Fibroblast of skin of left quadriceps (primary cell): ENCODE data around the gene HCN2.
A peak's percentile ranks its signal among the peaks of the same experiment; 100 is the strongest.

Source experiments
- DNase-seq, 2 experiments: peaks; one replicate each; pipeline ENCODE4 v3.0.0-alpha.2; 2013; ENCODE audit warnings: low read depth in 2 of 2

Gene HCN2

DNA sequence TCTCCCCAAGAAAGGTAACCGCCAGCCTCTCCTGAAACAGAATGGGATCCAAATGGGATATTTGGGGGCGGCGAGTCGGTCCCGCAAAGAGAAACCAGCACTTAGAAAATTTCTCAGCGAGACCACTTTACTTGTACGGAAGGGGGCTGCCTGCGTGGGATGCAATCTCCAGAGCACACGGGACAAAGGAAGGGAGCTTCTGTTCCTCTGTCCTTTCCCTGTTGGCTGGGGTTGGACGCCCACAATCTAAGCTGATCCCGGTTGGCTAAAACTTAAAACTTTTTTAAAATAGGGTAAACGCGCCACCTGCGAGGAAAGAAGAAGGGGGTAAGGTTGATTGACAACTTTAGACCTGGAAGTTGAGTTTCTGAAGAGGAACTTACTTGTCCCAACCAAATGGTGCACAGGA, 18.1 kb upstream of the HCN2 start:
- no peak for DNase-seq

DNA sequence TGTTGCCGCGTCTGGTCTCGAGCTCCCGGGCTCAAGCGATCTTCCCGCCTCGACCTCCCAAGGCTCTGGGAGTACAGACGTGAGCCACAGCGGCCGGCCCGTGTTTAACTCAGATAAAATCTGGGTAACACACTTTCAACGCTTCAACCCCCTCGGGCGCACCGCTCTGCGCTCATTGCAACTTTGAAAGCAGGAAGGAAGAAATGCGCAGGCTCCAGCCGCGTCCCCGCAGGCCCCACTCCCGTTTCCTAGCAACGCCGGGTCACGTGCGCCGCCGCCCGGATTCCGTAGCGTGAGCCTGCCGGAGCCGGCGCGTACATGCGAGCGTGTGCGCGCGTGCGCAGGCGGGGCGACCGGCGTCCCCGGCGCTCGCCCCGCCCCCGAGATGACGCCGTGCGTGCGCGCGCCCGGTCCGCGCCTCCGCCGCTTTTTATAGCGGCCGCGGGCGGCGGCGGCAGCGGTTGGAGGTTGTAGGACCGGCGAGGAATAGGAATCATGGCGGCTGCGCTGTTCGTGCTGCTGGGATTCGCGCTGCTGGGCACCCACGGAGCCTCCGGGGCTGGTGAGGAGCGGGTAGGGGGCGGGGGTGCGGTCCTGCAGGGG, 17.4 kb upstream of the HCN2 start, which contains the start of gene BSG:
TSS of gene BSG (plus strand) at position 457 of the 603 bp plus-strand sequence. CDS start at position 496, 39 bp downstream.
- DNase-seq, result peak; percentile 95 to 96

DNA sequence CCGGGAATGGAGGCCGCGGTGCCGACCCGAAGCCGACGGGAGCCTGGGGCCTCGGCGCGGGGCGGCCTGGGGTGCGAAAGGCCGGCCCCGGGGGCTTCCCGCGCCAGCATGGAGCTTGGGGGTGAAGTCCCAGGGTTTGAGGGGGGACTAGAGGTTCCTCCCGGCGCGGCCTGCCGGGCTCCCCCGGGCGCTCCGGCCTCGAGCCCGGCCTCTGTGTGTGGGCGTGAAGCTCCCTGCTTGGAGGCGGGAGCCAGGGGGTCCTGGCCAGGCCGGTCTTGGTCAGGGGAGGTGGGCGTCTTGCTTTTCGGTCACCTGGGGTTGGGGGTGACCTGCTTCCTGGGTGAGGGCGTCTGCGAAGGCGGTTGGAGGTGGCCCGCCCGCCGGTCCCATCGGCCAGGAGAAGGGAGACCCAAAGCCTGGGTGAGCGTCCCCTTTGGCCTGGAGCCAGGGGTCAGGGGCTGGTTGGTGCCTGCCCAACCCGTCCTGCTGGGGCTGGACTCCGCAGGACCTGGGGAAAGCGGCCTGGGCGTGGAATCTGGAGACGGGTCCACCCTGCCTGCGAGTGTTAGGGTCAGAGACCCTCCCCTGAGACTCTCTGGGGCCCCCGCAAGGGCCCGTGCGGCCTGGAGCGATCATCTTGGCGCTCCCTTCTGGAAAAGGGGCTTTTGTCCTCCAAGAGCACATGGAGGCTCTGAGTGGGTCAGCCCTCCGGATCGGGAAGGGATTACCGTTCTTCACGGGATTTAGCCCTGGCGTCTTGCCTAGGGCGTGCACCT, 16.8 kb upstream of the HCN2 start:
- DNase-seq, result no peak

DNA sequence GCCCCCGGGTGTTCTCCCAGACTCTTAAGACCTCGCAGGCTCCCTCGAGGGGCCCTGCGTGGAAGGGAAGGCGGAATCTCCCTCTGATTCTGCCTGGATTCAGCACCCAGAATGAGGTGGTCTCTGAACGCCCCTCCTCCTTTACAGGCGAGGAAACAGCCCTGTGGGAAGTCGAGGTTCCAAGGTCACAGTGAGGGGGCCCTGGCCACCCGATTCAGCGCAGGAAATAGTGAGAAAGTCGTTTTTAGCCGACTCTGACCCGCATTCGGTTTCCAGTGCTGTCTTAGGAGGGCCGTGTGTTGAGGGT, 16.2 kb upstream of the HCN2 start:
- DNase-seq, result no peak

DNA sequence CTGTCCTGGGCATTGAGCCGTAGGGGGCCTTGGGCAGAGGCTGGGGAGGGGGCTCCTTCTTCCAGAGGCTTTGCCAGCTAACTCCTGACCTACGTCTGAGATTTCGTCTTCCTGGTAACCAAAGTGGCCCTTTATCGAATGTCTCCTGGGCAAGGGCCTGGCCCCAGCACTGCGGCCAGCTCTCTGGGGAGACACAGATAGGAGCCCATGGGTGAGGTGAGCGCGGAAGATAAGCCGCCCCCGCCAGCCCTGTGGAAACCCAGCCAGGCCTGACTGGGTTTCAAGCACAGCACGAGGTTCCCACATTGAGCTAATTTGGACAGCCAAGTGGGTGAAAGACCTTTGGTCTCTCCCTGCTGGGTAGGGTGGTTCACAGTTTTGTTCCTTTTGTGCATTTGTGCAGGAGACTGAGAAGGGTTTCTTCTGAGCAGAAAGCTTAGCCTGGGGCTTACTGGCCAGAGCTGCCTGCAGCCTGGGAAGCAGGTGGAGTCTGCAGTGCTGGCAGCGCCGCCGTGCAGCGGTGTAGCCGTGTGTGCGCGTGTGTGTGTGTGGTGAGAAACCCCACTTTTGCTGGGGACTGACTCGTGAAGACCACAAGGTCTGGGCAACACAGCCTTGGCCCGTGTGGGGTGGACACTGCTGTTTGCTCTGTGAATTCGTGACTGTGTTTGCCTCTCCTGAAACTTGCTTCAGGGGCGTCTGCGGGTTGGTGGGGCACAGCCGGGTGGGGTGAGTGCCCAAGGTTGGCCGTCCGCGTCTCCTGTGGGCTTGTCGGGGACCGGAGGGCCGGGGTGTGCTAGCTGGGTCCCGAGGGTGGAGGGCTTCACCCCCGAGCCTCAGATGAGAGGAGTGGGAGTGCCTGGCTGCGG, 14.8 kb upstream of the HCN2 start:
- no peak for DNase-seq

DNA sequence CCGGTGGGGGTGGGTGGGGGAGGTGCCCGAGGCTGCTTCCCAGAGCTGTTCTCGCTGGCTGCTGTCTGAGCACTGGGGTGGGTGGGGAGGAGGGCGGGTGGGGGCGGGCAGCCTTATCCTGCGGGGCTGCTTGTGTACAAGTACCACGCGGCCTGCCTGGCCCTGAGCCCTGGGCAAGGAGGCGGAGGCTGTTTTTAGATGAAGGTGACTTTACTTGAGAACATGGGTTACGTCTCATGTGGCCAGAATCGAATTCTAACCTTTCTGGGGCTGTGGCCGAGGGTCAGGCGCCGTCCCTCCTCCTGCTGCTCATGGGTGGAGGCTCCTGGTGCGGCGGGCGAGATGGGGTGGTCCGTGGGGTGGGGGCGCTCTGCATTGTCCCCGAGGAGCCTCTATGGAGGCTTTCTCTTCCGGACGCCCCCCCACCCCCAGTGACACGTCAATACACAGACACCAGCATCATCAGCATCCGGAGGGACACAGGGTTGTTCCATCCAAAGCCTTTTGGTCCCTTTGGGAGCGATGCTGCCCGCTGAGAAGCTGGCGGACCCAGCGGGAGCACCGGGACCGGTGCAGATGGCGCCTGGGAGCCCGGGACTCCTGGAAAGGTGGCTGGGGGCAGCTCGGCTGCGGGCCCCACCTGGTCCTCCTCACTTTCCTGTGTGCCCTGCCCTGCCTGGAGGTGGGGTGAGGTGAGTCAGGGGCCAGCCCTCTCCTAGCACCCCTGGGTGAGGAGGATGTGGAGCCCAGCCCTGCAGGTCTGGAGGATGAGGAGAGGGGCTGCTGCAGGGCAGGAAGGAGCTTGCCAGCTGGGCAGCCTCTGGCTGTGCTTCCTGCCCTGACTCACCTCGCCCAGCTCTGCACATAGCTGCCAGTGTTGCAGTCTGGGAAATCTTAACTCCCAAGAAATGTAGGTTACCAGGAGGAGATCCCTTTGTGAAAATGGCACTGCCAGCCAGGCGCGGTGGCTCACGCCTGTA, 13.9 kb upstream of the HCN2 start:
- no peak for DNase-seq

DNA sequence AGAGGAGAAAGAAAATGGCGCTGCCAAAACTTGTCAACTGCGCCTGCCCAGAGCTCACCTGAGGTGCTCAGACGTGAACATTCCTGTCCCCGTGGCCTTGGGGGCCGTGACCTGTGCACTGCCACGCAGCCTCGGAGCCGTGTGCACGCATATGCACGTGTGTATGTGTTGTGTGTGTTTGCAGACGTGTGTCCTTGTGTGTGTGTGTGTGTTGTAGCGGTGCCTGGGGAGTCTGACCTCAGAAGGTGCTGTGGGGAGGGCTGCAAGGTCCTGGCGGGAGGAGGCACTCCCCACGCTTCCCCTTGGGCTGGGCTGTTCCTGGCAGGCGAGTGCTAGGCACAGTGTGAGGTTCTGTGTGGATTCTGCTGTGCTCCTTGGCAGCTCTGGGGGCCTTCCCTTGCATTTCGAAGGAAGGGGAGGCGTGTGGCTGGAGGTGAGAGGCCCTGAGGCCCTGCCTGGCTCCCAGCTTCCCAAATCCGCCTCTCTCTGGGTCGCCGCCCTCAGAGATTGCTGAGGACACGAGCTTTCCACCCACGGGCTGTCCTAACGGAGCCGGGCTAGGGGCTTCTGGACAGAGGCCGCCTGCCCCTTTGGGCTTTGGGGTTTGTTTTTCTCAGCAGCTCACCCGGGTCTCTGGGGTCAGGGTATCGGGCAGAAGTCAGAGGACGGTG, 12.8 kb upstream of the HCN2 start:
- DNase-seq, result no peak

DNA sequence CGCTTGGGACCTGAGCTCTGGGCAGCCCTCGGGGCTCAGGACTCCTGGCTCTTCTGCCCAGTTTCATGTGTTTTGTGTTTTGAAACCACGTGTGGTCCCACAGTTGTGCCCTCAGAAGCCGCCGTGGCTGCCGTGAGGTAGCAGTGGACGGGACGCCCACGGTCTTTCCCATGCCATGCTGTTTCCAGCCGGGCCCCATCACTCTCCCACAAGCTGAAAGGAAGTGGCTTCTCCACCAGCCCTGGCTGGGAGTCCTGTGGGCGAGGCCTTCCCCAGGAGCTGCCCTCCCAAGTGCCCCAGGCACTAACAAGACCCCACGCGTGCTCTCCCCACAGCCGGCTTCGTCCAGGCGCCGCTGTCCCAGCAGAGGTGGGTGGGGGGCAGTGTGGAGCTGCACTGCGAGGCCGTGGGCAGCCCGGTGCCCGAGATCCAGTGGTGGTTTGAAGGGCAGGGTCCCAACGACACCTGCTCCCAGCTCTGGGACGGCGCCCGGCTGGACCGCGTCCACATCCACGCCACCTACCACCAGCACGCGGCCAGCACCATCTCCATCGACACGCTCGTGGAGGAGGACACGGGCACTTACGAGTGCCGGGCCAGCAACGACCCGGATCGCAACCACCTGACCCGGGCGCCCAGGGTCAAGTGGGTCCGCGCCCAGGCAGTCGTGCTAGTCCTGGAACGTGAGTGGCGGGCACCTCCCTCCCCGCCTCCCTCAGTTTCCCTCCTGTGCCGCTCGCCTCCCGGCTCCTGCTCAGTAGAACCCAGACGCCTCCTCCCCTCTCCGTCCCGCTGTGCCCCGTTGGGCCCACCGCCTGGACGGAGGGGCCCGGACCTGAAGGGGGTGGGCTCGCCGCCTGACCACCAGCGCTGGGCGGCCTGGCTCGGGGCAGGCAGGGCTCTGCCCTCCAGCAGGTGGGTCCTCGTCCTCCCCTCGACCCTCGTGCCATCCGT, 12.0 kb upstream of the HCN2 start:
- no peak for DNase-seq

DNA sequence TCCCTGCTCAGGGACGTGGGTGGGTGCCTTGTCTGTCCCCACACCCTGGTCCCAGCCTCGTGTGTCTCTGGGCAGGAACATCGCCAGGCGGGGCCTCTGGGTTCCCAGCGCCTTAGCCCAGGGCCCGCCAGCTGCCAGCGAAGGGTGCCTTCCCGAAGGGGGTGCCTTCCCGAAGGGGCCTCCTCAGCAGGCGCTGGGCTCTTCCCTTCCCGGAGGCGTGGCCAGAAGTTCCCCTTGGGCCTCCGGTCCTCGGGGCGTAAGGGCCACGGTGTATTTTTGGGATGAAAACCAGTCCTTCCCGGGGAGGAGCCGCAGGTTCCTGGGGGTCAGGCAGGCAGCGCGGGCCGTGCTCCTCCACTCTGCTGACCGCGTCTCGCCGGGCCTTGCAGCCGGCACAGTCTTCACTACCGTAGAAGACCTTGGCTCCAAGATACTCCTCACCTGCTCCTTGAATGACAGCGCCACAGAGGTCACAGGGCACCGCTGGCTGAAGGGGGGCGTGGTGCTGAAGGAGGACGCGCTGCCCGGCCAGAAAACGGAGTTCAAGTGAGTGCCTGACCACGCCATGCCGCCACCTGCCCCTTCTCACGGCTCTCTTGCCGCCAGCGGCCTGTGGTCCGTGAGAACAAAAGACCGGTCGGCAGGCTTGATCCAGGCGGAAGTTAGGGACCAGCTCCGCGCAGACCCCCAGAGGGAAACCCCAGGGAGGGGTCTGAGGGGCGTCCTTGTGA, 10.4 kb upstream of the HCN2 start:
- no peak for DNase-seq

DNA sequence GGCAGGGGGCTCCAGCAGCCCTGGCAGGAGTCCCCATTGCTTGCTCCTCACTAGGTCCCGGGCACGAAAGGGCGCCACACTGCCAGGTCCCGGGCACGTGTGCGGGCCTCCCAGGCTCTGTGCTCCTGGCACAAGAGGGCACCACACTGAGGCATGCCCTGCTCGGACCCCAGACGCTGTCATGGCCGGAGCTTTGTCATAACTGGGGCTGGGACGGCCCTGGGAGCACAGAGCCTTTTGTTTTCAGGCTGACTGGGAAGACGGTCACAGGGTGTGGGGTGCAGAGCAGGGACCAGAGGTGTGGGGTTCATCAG, 9.9 kb upstream of the HCN2 start:
- no peak for DNase-seq

DNA sequence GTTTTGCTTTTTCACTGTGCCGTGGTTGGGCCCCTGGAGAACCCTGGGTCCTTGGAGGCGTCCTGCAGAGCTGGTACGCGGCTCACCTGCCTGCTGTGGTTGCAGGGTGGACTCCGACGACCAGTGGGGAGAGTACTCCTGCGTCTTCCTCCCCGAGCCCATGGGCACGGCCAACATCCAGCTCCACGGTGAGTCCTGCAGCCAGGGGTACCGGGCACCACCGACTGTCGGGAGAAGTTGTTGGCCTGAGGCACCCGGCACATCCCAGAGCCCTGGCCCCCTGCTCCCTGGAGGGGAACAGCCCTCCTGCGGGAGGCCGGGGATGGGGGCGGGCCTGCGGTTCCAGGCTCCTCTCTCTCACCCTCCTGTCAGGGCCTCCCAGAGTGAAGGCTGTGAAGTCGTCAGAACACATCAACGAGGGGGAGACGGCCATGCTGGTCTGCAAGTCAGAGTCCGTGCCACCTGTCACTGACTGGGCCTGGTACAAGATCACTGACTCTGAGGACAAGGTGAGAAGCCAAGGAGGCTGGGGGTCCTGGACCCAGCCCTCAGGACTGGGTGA, 9.3 kb upstream of the HCN2 start:
- no peak for DNase-seq

DNA sequence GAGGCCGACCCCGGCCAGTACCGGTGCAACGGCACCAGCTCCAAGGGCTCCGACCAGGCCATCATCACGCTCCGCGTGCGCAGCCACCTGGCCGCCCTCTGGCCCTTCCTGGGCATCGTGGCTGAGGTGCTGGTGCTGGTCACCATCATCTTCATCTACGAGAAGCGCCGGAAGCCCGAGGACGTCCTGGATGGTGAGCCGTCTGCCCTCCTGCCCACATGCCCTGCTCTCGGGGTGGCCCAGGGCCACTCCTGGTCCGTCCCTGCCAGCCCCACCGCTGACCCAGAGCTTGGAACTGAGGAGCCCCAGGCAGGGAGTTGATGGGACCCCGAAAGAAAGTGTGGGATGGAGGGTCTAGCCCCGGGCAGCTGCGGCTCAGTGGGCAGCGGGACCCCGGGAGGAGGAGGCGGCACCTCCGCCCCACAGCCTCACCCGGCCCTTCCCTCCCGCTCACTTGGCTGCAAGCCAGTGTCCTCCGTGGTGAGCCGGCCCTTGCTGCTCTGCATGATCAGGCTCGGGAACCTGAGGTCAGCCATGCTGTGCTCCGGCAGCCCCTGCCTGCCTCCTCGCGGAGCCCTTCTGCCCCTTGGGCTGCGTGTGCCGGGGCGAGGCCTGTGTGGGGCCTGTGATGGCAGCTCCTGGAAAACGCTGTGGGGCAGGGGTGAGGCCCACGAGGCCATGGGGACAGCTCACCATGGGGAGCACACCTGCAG, 8.1 kb upstream of the HCN2 start:
- no peak for DNase-seq

DNA sequence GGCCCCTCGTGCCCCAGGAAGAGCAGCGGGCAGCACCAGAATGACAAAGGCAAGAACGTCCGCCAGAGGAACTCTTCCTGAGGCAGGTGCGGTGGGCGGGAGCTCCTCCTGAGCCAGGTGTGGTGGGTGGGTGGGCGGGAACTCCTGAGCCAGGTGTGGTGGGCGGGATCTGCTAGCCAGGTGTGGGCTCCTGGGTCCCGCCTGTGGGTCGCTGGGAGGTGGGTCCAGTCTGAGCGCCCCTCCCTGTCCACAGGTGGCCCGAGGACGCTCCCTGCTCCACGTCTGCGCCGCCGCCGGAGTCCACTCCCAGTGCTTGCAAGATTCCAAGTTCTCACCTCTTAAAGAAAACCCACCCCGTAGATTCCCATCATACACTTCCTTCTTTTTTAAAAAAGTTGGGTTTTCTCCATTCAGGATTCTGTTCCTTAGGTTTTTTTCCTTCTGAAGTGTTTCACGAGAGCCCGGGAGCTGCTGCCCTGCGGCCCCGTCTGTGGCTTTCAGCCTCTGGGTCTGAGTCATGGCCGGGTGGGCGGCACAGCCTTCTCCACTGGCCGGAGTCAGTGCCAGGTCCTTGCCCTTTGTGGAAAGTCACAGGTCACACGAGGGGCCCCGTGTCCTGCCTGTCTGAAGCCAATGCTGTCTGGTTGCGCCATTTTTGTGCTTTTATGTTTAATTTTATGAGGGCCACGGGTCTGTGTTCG, 7.0 kb upstream of the HCN2 start:
- DNase-seq, result no peak

DNA sequence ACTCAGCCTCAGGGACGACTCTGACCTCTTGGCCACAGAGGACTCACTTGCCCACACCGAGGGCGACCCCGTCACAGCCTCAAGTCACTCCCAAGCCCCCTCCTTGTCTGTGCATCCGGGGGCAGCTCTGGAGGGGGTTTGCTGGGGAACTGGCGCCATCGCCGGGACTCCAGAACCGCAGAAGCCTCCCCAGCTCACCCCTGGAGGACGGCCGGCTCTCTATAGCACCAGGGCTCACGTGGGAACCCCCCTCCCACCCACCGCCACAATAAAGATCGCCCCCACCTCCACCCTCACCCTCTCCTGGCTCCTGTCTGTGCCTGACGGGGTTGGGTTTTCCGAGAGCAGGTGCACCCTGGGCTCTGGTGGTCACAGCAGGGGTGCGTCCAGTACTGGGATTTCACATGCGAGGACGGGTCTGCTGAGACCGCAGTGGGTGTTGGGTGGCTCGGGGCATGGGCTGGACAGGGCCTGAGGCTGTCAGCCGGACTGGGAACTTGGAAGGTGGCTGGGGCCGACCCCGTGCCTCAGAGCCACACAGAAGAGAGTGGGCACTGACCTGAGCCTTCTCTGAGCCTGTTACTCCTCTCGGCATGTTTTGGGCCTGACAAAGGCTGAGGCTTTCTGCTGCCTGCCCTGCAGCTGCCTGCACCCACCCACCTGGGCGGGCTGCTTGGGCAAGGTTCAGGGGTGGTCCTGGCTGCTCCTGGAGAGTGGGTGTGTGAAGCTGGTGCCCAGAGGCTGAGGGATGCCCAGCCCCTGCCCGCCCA, 6.3 kb upstream of the HCN2 start:
- no peak for DNase-seq

DNA sequence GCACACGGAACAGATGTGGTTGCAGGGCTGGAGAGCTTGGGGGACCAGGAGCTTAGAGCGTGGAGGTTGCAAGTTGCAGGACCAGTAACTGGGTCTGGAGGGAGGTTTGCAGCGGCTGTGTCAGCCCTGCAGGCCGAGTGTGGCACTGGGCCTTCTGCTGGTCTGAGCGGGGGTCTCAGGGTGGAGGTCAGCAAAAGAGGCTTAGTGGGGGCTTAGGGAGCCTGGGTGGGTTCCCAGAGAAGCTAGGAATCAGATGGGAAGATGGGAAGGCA, 5.8 kb upstream of the HCN2 start:
- DNase-seq, result no peak

DNA sequence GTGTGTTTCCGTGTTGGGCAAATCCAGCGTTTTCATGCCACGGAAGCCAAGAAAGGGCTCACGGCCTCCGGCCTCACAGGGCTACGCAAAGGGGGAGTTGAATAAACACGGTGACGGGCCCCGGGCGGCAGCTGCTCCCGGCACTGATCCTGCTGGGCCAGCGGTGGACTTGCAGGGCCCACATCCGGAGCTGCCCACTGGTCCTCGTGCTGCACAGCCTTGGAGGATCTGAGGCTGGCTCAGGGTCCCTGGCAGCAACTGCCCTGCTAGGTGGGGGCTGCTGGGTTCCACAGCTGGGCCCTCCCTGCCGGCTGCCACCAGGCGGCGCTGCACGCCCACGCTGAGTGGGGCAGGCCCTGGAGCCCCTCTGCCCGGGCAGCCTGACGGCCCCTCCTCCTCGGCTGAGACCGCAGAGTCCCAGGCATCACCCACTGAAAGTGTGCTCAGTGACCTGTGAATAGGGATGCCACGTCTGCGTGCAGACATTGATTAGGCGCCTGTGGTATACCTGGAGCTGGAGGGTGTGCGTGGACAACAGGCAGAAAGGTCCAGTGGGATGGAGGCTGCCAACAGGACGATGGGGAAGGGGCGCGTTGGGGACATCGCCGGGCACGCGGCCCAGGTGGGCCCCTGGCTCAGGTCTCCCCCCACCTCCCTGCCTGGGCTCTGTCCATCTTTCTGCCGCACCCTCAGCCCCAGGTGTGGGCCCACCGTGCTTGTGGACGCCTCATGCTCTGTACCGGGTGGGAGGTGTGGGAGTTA, 5.3 kb upstream of the HCN2 start:
- DNase-seq, result no peak
